OCI-LY7 (cell line): ENCODE data around the gene AP1B1.

Source experiments
- EZH2phosphoT487 ChIP-seq: fragments of 200-600 bp; sonication (generic); IDR thresholded peaks from 2 replicates; pipeline ENCODE4 v1.6.1; 2018; ENCODE audit warnings: low read depth, borderline replicate concordance, mild to moderate bottlenecking, mixed run types, antibody characterized with exemption, low read length, moderate library complexity, mixed read lengths
- TF ChIP-seq, protein P1 (sequence below): fragments of 200-600 bp; sonication (generic); conservative IDR thresholded peaks from 2 replicates; pipeline ENCODE4 v1.5.1; 2014; ENCODE audit warnings: mild to moderate bottlenecking, antibody characterized with exemption, low read length, moderate library complexity, mixed read lengths

DNA sequence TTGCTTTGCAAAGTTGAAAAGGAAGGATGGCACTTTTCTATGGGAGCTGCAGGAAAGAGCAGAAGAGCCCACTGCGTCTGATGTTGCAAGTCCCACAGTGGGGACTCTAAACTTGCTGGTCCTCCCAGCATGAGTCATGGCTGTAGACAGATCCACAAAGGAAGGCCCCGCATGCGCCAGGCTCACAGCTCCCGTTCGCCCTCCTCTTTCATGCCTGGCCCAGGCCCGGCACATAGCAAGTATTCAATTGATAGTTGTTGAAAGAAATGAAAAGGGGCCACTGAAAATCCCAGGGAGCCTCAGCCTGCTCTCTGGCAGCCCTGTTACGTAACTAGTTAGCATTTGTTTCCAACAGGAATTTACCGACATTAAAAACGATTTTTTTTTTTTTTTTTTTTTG is 18.9 kb downstream of the AP1B1 start:
- TF ChIP-seq, protein P1, sequence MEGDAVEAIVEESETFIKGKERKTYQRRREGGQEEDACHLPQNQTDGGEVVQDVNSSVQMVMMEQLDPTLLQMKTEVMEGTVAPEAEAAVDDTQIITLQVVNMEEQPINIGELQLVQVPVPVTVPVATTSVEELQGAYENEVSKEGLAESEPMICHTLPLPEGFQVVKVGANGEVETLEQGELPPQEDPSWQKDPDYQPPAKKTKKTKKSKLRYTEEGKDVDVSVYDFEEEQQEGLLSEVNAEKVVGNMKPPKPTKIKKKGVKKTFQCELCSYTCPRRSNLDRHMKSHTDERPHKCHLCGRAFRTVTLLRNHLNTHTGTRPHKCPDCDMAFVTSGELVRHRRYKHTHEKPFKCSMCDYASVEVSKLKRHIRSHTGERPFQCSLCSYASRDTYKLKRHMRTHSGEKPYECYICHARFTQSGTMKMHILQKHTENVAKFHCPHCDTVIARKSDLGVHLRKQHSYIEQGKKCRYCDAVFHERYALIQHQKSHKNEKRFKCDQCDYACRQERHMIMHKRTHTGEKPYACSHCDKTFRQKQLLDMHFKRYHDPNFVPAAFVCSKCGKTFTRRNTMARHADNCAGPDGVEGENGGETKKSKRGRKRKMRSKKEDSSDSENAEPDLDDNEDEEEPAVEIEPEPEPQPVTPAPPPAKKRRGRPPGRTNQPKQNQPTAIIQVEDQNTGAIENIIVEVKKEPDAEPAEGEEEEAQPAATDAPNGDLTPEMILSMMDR: no peak
- no peak for TF ChIP-seq EZH2phosphoT487
